GM12891 (cell line): Measurements from ENCODE around the gene FBP1.
A peak's percentile ranks its signal among the peaks of the same experiment; 100 is the strongest.

Experiments
- DNase-seq: peaks from one replicate; pipeline ENCODE4 v3.0.0; 2011; ENCODE audit warnings: low spot score; ENCODE audit not compliant: insufficient read length
- FAIRE-seq: peaks from 2 replicates; lab custom pipeline; 2011; peaks lifted over from hg19 to GRCh38; lab: Jason Lieb, UNC
- PAX5 ChIP-seq: IDR thresholded peaks from 2 replicates; pipeline ENCODE4 v1.6.1; 2011; ENCODE audit warnings: low read length, moderate library complexity, mild to moderate bottlenecking; ENCODE audit not compliant: insufficient read depth, severe bottlenecking
- POLR2A ChIP-seq: IDR thresholded peaks from 2 replicates; pipeline ENCODE4 v1.6.1; 2011; ENCODE audit warnings: low read depth, low read length, control low read depth
- POLR2AphosphoS5 ChIP-seq: IDR thresholded peaks from 2 replicates; pipeline ENCODE4 v1.6.1; 2011; ENCODE audit warnings: low read depth, low read length, control low read depth
- POU2F2 ChIP-seq: IDR thresholded peaks from 2 replicates; pipeline ENCODE4 v1.6.1; 2011; ENCODE audit warnings: low read depth, mild to moderate bottlenecking, control low read depth, low read length, moderate library complexity
- SPI1 ChIP-seq: IDR thresholded peaks from 2 replicates; pipeline ENCODE4 v1.6.1; 2011; ENCODE audit warnings: low read depth, low read length, control low read depth
- TAF1 ChIP-seq: IDR thresholded peaks from 2 replicates; pipeline ENCODE4 v1.6.1; 2011; ENCODE audit warnings: low read depth, low read length, control low read depth

Gene FBP1

DNA sequence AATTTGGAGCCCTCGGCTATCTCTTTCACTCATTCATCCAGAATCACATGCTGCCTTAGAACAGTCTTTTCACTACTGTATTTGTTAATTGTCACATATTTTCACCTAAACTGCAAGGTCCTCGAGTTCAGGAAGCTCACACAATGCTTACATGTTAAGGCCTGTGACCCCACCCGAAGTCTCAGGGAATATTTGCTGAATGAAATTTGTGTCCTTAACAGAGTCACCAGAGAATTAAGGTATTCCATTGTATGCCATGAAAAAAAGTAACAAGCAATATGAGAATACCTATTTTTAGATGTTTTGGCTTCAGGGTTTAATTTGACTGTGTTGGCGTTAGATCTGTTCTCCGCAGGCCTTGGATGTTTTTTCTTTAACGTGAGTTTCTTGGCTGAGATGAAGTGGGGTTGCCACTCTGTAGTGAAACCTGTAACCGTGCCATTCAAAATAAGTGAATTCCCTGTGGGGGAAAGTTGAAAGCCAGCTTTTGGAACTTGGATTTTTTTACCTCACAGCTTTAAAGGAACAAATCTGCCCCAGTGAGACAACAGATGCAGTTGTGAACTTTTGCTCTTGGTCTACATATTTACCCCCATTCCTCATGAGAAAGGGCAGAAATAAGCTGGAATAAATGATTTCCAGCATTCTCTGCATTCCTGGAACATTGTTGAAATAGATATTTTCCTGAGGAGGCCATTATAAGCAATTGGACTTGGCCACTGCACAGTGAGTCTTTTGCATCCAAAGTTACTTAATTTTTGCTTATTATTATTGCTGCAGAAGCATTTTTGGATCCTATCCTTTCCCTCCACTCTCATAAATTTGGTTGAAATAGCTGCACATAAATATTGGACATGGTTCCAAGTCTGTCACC, 35.9 kb upstream of the FBP1 start:
- DNase-seq (no peak), FAIRE-seq (no peak)
- TF ChIP-seq TAF1 (no peak), POLR2AphosphoS5 (no peak), POLR2A (no peak), POU2F2 (no peak), SPI1 (no peak), PAX5 (no peak)

DNA sequence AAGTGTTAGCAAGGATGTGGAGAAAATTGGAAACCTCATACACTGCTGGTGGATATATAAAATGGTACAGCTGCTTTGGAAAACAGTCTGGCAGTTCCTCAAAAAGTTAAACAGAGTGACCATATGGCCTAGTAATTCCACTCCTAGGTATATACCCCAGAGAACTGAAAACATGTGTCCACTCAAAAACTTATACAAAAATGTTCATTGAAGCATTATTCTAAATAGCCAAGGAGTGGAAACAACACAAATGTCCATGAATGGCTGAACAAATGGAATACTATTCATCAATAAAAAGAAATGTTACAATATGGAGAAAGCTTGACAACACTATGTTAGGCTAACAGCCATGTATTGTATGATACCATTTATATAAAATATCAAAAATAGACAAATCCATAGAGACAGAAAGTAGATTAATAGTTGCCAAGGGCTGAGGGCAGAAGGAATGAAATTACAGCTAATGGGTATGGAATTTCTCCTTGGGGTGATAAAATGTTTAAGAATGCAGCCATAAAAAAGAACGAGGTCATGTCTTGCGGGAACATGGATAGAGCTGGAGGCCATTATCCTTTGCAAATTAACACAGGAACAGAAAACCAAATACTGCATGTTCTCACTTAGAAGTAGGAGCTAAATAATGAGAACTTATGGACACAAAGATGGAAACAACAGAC, 33.6 kb upstream of the FBP1 start:
- no peak for TF ChIP-seq POLR2A
- TF ChIP-seq POU2F2 = no peak
- no peak for TF ChIP-seq PAX5
- no peak for TF ChIP-seq SPI1
- no peak for TF ChIP-seq POLR2AphosphoS5
- TF ChIP-seq TAF1 = no peak
- FAIRE-seq (no peak), DNase-seq (no peak)

DNA sequence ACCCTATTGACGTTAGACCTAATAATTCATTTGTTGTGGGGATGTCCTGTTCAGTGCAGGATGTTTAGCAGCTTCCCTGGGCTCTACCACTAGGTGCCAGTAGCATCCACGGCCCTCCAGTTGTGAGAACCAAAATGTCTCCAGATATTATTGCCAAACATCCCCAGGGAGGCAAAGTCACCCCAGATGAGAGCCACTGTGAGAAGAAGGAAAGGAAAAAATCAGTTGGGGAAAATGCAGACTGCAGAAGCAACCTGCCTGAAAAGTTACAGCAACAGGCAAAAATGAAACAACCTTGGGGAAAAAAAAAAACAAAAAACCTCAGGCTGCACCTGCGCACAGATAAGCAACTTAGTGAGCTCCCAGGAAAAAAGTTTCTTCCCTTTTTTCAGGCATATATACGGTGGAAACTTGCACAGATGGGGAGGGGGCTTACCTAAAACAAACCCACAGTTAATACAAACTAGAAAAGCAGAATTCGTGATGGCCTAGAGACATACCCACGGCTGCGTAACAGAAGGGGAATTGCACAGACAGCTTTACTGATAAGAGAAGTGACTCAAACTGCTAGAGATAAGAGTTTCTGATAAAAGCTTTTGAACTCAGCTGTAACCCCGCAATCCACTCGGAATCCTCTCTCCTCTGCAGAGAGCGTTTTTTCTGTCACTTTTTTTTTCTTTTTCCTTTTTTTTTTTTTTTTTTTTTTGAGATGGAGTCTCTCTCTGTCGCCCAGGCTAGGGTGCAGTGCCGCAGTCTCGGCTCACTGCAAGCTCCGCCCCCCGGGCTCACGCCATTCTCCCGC, 29.8 kb upstream of the FBP1 start:
- TF ChIP-seq PAX5 = no peak
- no peak for TF ChIP-seq POU2F2
- TF ChIP-seq POLR2AphosphoS5 = no peak
- TF ChIP-seq SPI1 = peak; percentile 23; the same call in 1 of the 2 replicates
- TF ChIP-seq TAF1 = no peak; the same call in 1 of the 2 replicates
- TF ChIP-seq POLR2A = no peak
- FAIRE-seq (peak; percentile 86), DNase-seq (no peak)

DNA sequence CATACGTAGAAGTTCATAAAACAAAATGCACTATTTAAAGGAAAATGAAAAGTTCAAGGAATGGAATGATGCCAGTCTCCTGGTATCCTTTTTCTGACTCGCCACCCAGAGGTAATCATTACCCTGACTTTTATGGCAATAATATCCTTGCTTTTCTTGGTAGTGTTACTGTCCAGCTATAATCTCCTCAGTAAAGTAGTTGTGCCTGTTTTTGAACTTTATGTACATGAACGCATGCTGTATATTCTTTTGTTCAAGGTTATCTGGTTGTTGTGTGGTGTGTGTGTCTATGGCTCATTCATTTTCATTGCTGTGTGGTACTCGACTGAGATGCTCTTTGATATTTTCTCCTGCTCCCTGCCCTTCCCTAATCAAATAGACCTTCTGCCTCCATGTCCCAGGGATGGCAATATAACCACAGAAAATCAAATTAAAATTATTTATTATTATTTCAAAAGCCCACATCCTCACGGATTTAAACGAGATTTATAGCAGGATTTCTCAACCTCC, 29.2 kb upstream of the FBP1 start:
- DNase-seq (no peak), FAIRE-seq (no peak)
- TF ChIP-seq SPI1 (no peak), POU2F2 (no peak), TAF1 (no peak), PAX5 (no peak), POLR2A (no peak), POLR2AphosphoS5 (no peak)

DNA sequence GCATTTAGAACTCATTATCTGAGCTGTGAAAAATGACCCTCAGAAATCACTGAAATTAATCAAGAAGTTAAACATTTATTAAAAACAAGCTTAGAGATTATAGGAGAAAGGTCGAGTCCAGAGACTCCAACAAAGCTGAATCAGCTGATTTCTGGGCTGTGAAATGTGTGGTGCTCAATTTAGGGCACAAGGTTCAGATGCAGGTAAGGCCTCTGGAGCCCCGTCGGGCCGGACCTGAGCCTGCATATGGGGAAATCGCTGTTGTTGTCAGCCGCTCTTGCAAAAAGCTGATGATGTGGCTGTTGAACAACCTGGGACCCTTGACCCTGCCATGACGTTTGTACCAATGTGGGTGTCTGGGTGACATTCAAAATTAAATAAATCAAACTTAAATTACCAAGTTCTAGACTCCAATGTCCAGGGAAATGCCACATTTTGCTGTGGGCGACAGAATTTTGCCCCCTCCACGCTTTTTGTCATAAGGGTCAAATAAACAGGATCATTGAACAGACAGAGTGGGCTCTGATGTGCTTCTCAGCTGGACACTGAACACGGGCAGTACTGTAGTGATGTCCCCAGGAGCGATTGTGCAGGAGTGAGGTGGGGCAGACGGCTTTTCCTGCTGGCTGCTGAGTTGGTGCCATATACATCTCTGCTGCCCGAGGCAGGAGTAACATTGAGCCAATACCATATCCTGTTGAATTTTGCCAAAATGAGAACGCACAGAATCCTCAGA, 27.2 kb upstream of the FBP1 start:
- DNase-seq (no peak), FAIRE-seq (no peak)
- TF ChIP-seq POU2F2 (no peak), POLR2A (no peak), TAF1 (no peak), SPI1 (no peak), PAX5 (no peak), POLR2AphosphoS5 (no peak)

DNA sequence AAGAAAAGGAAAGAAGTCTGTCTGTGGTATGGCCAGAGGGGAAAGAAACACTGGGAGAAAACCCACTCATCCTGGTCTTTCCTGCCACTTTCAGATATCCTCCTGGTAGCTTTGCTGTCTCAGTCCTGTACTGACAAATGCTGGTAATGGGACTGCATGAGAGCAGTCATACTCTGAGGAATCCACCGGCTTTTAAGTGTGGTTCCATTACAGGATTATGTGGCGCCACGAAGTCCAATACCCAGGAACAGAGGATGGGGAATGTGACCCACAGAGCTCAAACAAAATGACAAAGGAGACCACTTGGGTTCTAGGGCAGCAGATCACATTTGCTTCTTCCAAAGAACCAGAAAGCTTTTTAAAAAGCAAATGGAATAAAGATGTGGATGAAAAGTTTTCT, 26.3 kb upstream of the FBP1 start:
- no peak for DNase-seq
- no peak for FAIRE-seq

DNA sequence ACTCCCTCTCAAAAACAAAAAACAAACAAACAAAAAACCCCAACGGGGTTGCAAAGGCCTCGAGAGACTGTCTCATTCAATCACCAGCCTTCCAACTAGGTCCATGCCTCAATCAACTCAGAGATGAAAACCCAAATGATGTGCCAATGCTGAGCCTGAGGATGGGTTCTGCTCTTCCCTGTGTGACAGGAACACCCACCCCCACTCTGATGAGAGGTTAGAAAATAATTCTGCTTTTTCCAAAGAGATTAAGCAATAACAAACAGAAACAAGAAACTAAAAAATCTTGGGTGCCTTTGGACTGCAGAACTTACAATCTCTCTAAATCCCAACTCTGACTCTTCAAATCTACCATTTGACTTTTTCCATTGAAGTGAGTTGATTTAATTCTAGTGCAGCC, 25.5 kb upstream of the FBP1 start:
- no peak for TF ChIP-seq TAF1
- TF ChIP-seq PAX5 = no peak
- FAIRE-seq (no peak), DNase-seq (no peak)

More for the DNA sequence above, 26.3 kb upstream of the FBP1 start:
- TF ChIP-seq POLR2A (no peak), TAF1 (no peak), POU2F2 (no peak), PAX5 (no peak), SPI1 (no peak), POLR2AphosphoS5 (no peak)

DNA sequence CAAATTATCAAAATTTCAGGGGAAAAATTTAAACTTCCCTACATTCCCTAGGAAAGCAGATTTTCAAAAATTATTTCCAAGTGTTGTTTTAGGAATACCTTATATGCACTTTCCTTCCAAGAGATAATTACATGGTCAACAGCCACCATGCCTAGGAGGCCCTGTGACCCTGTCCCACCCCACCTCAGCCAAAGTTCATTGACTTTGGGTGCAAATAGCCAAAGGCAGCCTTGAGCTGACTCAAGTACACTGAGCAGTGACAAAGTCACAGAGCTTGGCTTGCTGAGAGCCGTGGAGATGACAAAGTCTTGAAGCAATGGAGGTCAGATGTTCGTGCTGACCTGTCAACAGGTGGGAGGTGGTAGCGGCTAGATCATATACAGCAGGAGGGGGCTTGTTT, 24.3 kb upstream of the FBP1 start:
- DNase-seq = no peak
- TF ChIP-seq POU2F2 = no peak
- no peak for TF ChIP-seq POLR2AphosphoS5
- TF ChIP-seq POLR2A = no peak
- TF ChIP-seq TAF1 = no peak
- TF ChIP-seq PAX5 = no peak
- TF ChIP-seq SPI1 = no peak
- no peak for FAIRE-seq
